Endothelial cell of umbilical vein (primary cell): ENCODE measurements around the gene ALOX5. TPM values are rescaled to one million over a fixed set of nuclear protein-coding genes. Genes with fewer than 3 reads are reported as not detected.

Experiments used
- BruUV-seq: library from RNA; stranded (reverse); fragments of 400-500 nt; replicated peaks from 2 replicates; lab custom pipeline; 2021; lab: Mats Ljungman, UMichigan
- CTCF ChIA-PET: fragments of 300-600, 350-600 bp; sonication (Branson Sonifier 250); formaldehyde crosslinking; loops from one replicate; lab custom pipeline; 2021; ENCODE audit warnings: antibody characterized with exemption, inconsistent platforms; lab: Charles Lee
- POLR2A ChIA-PET: fragments of 300-600, 350-600 bp; sonication (Branson Sonifier 250); formaldehyde crosslinking; loops from one replicate; lab custom pipeline; 2021; ENCODE audit warnings: antibody characterized with exemption, inconsistent platforms; lab: Charles Lee
- DNase-seq: peaks from one replicate; pipeline ENCODE4 v3.0.0-alpha.2; 2011; ENCODE audit warnings: low read depth, low spot score
- FAIRE-seq: peaks from 2 replicates; lab custom pipeline; 2011; peaks lifted over from hg19 to GRCh38; lab: Jason Lieb, UNC
- H2AFZ ChIP-seq: 2 replicates; pipeline ENCODE4 v1.6.0; 2012; ENCODE audit warnings: low read depth, low read length, control low read depth, inconsistent platforms
- H3K27ac ChIP-seq: 2 replicates; pipeline ENCODE4 v1.5.1; 2011; ENCODE audit warnings: low read depth, mild to moderate bottlenecking, control low read depth, low read length, moderate library complexity; ENCODE audit not compliant: insufficient read depth
- H3K27me3 ChIP-seq, 2 experiments: 2 replicates each; pipeline versions ENCODE4 v1.6.0 to v1.6.1; 2011; ENCODE audit warnings: low read length in 2 of 2, mixed read lengths in 1 of 2; ENCODE audit not compliant: control insufficient read depth in 2 of 2, insufficient read depth in 2 of 2
- H3K36me3 ChIP-seq, 2 experiments: 2 replicates in 1 of 2; 3 replicates in 1 of 2; pipeline ENCODE4 v1.5.1; 2011; ENCODE audit warnings: low read length in 2 of 2, mild to moderate bottlenecking in 1 of 2, moderate library complexity in 1 of 2; ENCODE audit not compliant: control insufficient read depth in 2 of 2, insufficient read depth in 2 of 2; ENCODE audit errors: extremely low read depth in 1 of 2
- H3K4me1 ChIP-seq: 3 replicates; pipeline ENCODE4 v1.5.1; 2011; ENCODE audit warnings: mild to moderate bottlenecking, low read length; ENCODE audit not compliant: control insufficient read depth, insufficient read depth; ENCODE audit errors: extremely low read depth
- H3K4me2 ChIP-seq: 2 replicates; pipeline ENCODE4 v1.6.1; 2011; ENCODE audit warnings: low read length, control low read depth, mixed read lengths; ENCODE audit not compliant: insufficient read depth
- H3K4me3 ChIP-seq, 3 experiments: fragments of 200-600 bp in 1 of 3; sonication (generic), shearing (Covaris generic) in 1 of 3; replicated peaks in 1 of 3; 2 replicates each; pipeline ENCODE4 v1.5.1; 2011 to 2016; ENCODE audit warnings: control low read depth in 3 of 3, low read length in 3 of 3, mild to moderate bottlenecking in 2 of 3, inconsistent platforms in 1 of 3, low read depth in 1 of 3, moderate library complexity in 1 of 3; ENCODE audit not compliant: insufficient read depth in 1 of 3
- H3K79me2 ChIP-seq: 2 replicates; pipeline ENCODE4 v1.6.0; 2012; ENCODE audit warnings: low read length, inconsistent platforms; ENCODE audit not compliant: control insufficient read depth, insufficient read depth
- H3K9ac ChIP-seq: replicated peaks from 2 replicates; pipeline ENCODE3; 2011; ENCODE audit warnings: low read length, control low read depth; ENCODE audit not compliant: insufficient read depth; ENCODE audit errors: extremely low read depth
- H3K9me1 ChIP-seq: replicated peaks from 3 replicates; pipeline ENCODE4 v1.6.0; 2011; ENCODE audit warnings: mild to moderate bottlenecking, low read length; ENCODE audit not compliant: control insufficient read depth, insufficient read depth; ENCODE audit errors: extremely low read depth
- H3K9me3 ChIP-seq: replicated peaks from 2 replicates; pipeline ENCODE4 v1.5.1; 2012; ENCODE audit warnings: low read length, inconsistent platforms; ENCODE audit not compliant: control insufficient read depth, insufficient read depth
- H4K20me1 ChIP-seq: replicated peaks from 2 replicates; pipeline ENCODE3; 2011; ENCODE audit warnings: mild to moderate bottlenecking, low read length; ENCODE audit not compliant: control insufficient read depth, insufficient read depth; ENCODE audit errors: extremely low read depth
- EZH2 ChIP-seq: IDR thresholded peaks from 2 replicates; pipeline ENCODE4 v1.6.1; 2012; ENCODE audit warnings: borderline replicate concordance, low read depth, mild to moderate bottlenecking, moderate library complexity, low read length, inconsistent platforms; ENCODE audit not compliant: severe bottlenecking
- FOS ChIP-seq: IDR thresholded peaks from 2 replicates; pipeline ENCODE4 v1.6.1; 2011; ENCODE audit warnings: mild to moderate bottlenecking, low read length, moderate library complexity, borderline replicate concordance; ENCODE audit not compliant: insufficient read depth
- GATA2 ChIP-seq: IDR thresholded peaks from 2 replicates; pipeline ENCODE4 v1.7.0; 2011; ENCODE audit warnings: low read depth, mild to moderate bottlenecking, moderate library complexity, mixed read lengths, low read length; ENCODE audit not compliant: insufficient read length, insufficient read depth
- JUN ChIP-seq: IDR thresholded peaks from 2 replicates; pipeline ENCODE4 v1.6.1; 2011; ENCODE audit warnings: borderline replicate concordance, low read depth; ENCODE audit not compliant: insufficient read length, insufficient read depth
- MYC ChIP-seq: IDR thresholded peaks from one replicate; pipeline ENCODE4 v1.6.1; 2011; ENCODE audit warnings: mild to moderate bottlenecking, low read depth, low read length
- POLR2A ChIP-seq: IDR thresholded peaks from 2 replicates; pipeline ENCODE4 v1.6.1; 2012; ENCODE audit warnings: low read depth, mild to moderate bottlenecking, control low read depth, low read length
- POLR2AphosphoS5 ChIP-seq: IDR thresholded peaks from 2 replicates; pipeline ENCODE4 v1.6.1; 2012; ENCODE audit warnings: low read depth, mild to moderate bottlenecking, control low read depth, low read length, moderate library complexity; ENCODE audit not compliant: insufficient read depth
- dilution Hi-C: fragments of 300-500 bp; cut with MboI; formaldehyde crosslinking; loops from one replicate; pipeline ENCODE4 v1.15.0; 2019; ENCODE audit warnings: low sequenced_read_pairs; ENCODE audit not compliant: extremely low pct_ligation_motif_present
- intact Hi-C: fragments of 100-400 bp; cut with micrococcal nuclease; formaldehyde crosslinking; loops from one replicate; pipeline ENCODE4 v1.10.0; 2022
- polyA plus RNA-seq, 4 experiments: library from polyadenylated mRNA; depleted of rRNA in 3 of 4; stranded (reverse) in 3 of 4; unstranded in 1 of 4; fragments of >200 nt; gene quantifications; 2 replicates each; pipeline versions ENCODE4 v1.2.1 to v1.2.3, GENCODE V29; 2011 to 2012; ENCODE audit warnings: missing spikeins in 1 of 4
- total RNA-seq: library from RNA; stranded (reverse); gene quantifications from 2 replicates; pipeline ENCODE4 v1.2.3, GENCODE V29; 2021
- TF ChIP-seq, protein P1 (sequence below): IDR thresholded peaks from 2 replicates; pipeline ENCODE4 v1.6.1; 2011; ENCODE audit not compliant: insufficient read depth, insufficient read length
- TF ChIP-seq, protein P2 (sequence below), 2 donors: IDR thresholded peaks; 1 replicate in 1 of 2; 2 replicates in 1 of 2; pipeline ENCODE4 v1.5.1; 2011; ENCODE audit warnings: low read length in 2 of 2, mild to moderate bottlenecking in 2 of 2, moderate library complexity in 2 of 2, control low read depth in 1 of 2, inconsistent platforms in 1 of 2, low read depth in 1 of 2; ENCODE audit not compliant: insufficient read depth in 1 of 2; ENCODE audit errors: extremely low read depth in 1 of 2

ALOX5 gene
- total and polyA plus RNA-seq, 2 donors (not counting 3 experiments of a cell fraction or from before 2014, with no cell fraction given): 0.04 TPM; not detected in 1

DNA sequence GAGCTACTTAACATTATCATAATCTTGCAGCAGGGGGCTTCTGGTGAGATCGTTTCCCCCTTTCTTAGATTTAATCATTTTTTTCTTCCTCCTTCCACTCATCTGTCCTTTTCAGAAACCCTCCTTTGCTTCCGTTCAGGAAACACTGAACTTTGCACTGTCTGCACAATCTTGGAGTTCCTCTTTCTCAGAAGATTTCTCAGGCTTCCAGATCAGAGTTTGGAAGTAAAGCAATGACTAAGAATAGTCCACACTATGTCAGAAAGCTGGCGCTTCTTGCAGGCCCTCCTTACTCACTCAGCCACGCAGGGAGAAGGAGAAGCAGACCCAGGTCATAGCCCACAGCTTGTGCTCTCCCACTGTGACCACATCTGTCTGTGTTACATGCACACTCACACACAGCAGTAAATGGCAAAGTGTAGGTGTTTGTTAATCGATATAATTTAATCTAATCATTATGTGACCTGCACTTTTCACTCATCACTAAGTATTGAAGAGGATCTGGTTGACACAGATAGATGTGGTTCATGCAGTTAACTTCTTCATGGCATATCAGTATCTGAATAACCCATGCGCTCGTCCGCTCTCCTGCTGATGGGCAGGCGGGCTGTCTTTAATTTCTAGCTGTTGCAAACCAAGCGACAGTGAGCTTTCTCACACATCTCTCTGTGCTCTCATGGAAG is 30.2 kb downstream of the ALOX5 start:
- Histone ChIP-seq H2AFZ (no peak overlapping the region), H3K36me3 (no peaks in the 10 kb centered on the region), H4K20me1 (no peaks in the 10 kb centered on the region), H3K27ac (no peak overlapping the region), H3K4me2 (no peak overlapping the region), H3K9ac (no peak overlapping the region), H3K9me1 (no peaks in the 10 kb centered on the region), H3K27me3 (peaks cover 0 to 5% of the 10 kb centered on the region in 2 experiments), H3K4me3 (no peak overlapping the region), H3K4me1 (no peaks in the 10 kb centered on the region), H3K79me2 (no peaks in the 10 kb centered on the region), H3K9me3 (no peaks in the 10 kb centered on the region)
- FAIRE-seq (no peak), DNase-seq (no peak)
- dilution Hi-C loops: no loop called here
- ChIA-PET POLR2A (no interaction called here), CTCF (no interaction called here)
- intact Hi-C loops: no loop called here
- no TSS peak for BruUV-seq
- TF ChIP-seq, protein P1, sequence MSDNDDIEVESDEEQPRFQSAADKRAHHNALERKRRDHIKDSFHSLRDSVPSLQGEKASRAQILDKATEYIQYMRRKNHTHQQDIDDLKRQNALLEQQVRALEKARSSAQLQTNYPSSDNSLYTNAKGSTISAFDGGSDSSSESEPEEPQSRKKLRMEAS: no peak
- no peak for TF ChIP-seq MYC
- TF ChIP-seq EZH2: no peak
- TF ChIP-seq POLR2AphosphoS5: no peak
- TF ChIP-seq, protein P2, sequence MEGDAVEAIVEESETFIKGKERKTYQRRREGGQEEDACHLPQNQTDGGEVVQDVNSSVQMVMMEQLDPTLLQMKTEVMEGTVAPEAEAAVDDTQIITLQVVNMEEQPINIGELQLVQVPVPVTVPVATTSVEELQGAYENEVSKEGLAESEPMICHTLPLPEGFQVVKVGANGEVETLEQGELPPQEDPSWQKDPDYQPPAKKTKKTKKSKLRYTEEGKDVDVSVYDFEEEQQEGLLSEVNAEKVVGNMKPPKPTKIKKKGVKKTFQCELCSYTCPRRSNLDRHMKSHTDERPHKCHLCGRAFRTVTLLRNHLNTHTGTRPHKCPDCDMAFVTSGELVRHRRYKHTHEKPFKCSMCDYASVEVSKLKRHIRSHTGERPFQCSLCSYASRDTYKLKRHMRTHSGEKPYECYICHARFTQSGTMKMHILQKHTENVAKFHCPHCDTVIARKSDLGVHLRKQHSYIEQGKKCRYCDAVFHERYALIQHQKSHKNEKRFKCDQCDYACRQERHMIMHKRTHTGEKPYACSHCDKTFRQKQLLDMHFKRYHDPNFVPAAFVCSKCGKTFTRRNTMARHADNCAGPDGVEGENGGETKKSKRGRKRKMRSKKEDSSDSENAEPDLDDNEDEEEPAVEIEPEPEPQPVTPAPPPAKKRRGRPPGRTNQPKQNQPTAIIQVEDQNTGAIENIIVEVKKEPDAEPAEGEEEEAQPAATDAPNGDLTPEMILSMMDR (IDR thresholded peaks at IDR 0.05; ENCODE audit: extremely low read depth in 1 of 2, insufficient read depth in 1 of 2, low read depth in 1 of 2, low read length in 2 of 2): no peak
- no peak for TF ChIP-seq GATA2
- TF ChIP-seq JUN: no peak
- TF ChIP-seq FOS: no peak
- no peak for TF ChIP-seq POLR2A
